Measurements from ENCODE around the gene KBTBD3.

Gene KBTBD3

GRCh38 chr11:106001304-106002012 is 75.7 kb downstream of the KBTBD3 start:
- DNase-seq (ENCODE audit: low read depth), result no peak
